Stimulated activated naive CD4-positive, alpha-beta T cell treated with Interleukin-2 at 50 U/mL for 16 hours (primary cell): ENCODE results near the gene JTB.

ENCODE experiments used
- DNase-seq: peaks from one replicate; lab custom pipeline; 2025; lab: John Stamatoyannopoulos, UW

The JTB gene

GRCh38 chr1:153954826-153955225, 22.6 kb downstream of the JTB start:
- no peak for DNase-seq

GRCh38 chr1:153953859-153954365, 23.6 kb downstream of the JTB start:
- no peak for DNase-seq

GRCh38 chr1:153951801-153952200, 25.7 kb downstream of the JTB start:
- no peak for DNase-seq

- DNase-seq, result no peak
Observed at GRCh38 chr1:153951183-153951582, 26.3 kb downstream of the JTB start.

GRCh38 chr1:153946622-153947241, 30.7 kb downstream of the JTB start, which contains the start of gene DENND4B:
Gene DENND4B, minus strand, starts transcription at chr1:153946718. Its CDS starts 2,344 bp downstream, at chr1:153944374.
- DNase-seq, result peak; percentile 70

GRCh38 chr1:153945795-153946621, 31.5 kb downstream of the JTB start:
- peak; percentile 67 for DNase-seq

- DNase-seq, result peak; percentile 72
Observed at GRCh38 chr1:153945131-153945794, 32.2 kb downstream of the JTB start.

- no peak for DNase-seq
Observed at GRCh38 chr1:153944827-153945117, 32.7 kb downstream of the JTB start.

- DNase-seq, result no peak
Observed at GRCh38 chr1:153944005-153944826, 33.3 kb downstream of the JTB start.

- DNase-seq, result no peak
Observed at GRCh38 chr1:153942766-153943549, 34.5 kb downstream of the JTB start.

GRCh38 chr1:153941826-153942725, 35.4 kb downstream of the JTB start:
- DNase-seq, result no peak

- DNase-seq, result no peak
Observed at GRCh38 chr1:153940756-153941155, 36.7 kb downstream of the JTB start.

- no peak for DNase-seq
Observed at GRCh38 chr1:153939476-153939875, 38.0 kb downstream of the JTB start.

- no peak for DNase-seq
Observed at GRCh38 chr1:153938996-153939395, 38.5 kb downstream of the JTB start.

- no peak for DNase-seq
Observed at GRCh38 chr1:153937331-153937730, 40.1 kb downstream of the JTB start.

GRCh38 chr1:153936011-153936802, 41.3 kb downstream of the JTB start:
- no peak for DNase-seq

- DNase-seq, result no peak
Observed at GRCh38 chr1:153934746-153935145, 42.7 kb downstream of the JTB start.

- no peak for DNase-seq
Observed at GRCh38 chr1:153933955-153934354, 43.5 kb downstream of the JTB start.

GRCh38 chr1:153933430-153933829, 44.0 kb downstream of the JTB start:
- DNase-seq, result no peak
